ENCODE data around the gene SCO2. TPM values are rescaled to one million over a fixed set of nuclear protein-coding genes. Genes with fewer than 3 reads are reported as not detected.

SCO2 gene
- total RNA-seq, 1 experiment from 2014 or later = 3.0 TPM

GRCh38 chr22:50532824-50533796 is 7.7 kb upstream of the SCO2 start:
- ChIA-PET POLR2A (ENCODE audit: unreplicated experiment) (interaction anchor here (1.2 kb wide), 1 partner anchor 30 kb away, joined by 3 read pairs; the partner anchor contains the start of gene SYCE3), CTCF (interaction anchor here (0.6 kb wide), 1 partner anchor 67 kb away, joined by 3 read pairs; no protein-coding TSS in a partner anchor)
- no peak overlapping the region for H2AFZ ChIP-seq
- H3K27ac ChIP-seq = peak overlapping the region; percentile 60; the same call in 1 of the 2 replicates
- no peak for TF ChIP-seq EZH2 (IDR thresholded peaks at IDR 0.05; ENCODE audit: low read depth)
- TF ChIP-seq CTCF (conservative IDR thresholded peaks at IDR 0.05) = no peak
- no peak for DNase-seq
- H3F3A ChIP-seq (ENCODE audit: insufficient read depth, low read depth) = peaks cover 54% of the 10 kb centered on the region
- no peaks in the 10 kb centered on the region for H3K9me2 ChIP-seq (ENCODE audit: insufficient read depth)
- H3K9me3 ChIP-seq (ENCODE audit: insufficient read depth, low read depth) = no peaks in the 10 kb centered on the region
- peaks cover 28% of the 10 kb centered on the region for H3K4me1 ChIP-seq (replicated peaks; ENCODE audit: insufficient read depth)
- intact Hi-C loops (cut with micrococcal nuclease; ENCODE audit: unreplicated experiment) = no loop called here
- H4K20me1 ChIP-seq (ENCODE audit: insufficient read depth) = no peaks in the 10 kb centered on the region
- peak overlapping the region; percentile 85 for H3K4me2 ChIP-seq
- no peaks in the 10 kb centered on the region for H3K36me3 ChIP-seq (ENCODE audit: low read depth)
- H3K27me3 ChIP-seq (ENCODE audit: insufficient read depth, low read depth) = no peaks in the 10 kb centered on the region
- H3K79me2 ChIP-seq (ENCODE audit: low read depth) = no peaks in the 10 kb centered on the region
- peak overlapping the region; percentile 87; the same call in 1 of the 2 replicates for H3K4me3 ChIP-seq
- BruUV-seq (replicated peaks) = no TSS peak

- Histone ChIP-seq H3K36me3 (ENCODE audit: low read depth) (no peaks in the 10 kb centered on the region), H3K27me3 (ENCODE audit: insufficient read depth, low read depth) (no peaks in the 10 kb centered on the region), H3K9me2 (ENCODE audit: insufficient read depth) (no peaks in the 10 kb centered on the region), H2AFZ (peak overlapping the region; percentile 78), H4K20me1 (ENCODE audit: insufficient read depth) (no peaks in the 10 kb centered on the region), H3K4me2 (peak overlapping the region; percentile 85), H3K79me2 (ENCODE audit: low read depth) (no peaks in the 10 kb centered on the region), H3F3A (ENCODE audit: insufficient read depth, low read depth) (peaks cover 54% of the 10 kb centered on the region), H3K4me3 (peak overlapping the region; percentile 87), H3K9me3 (ENCODE audit: insufficient read depth, low read depth) (no peaks in the 10 kb centered on the region), H3K27ac (peak overlapping the region; percentile 60), H3K4me1 (replicated peaks; ENCODE audit: insufficient read depth) (peaks cover 26% of the 10 kb centered on the region)
- DNase-seq = peak; percentile 69 to 76
- no TSS peak for BruUV-seq (replicated peaks)
- ChIA-PET POLR2A (ENCODE audit: unreplicated experiment) (interaction anchor here (1.2 kb wide), 1 partner anchor 31 kb away, joined by 3 read pairs; the partner anchor contains the start of gene SYCE3), CTCF (interaction anchor here (0.6 to 1.3 kb wide), 2 partner anchors 29 to 31 kb away, joined by 3 to 5 read pairs; partner anchors contain the start of gene SYCE3)
- intact Hi-C loops (cut with micrococcal nuclease; ENCODE audit: unreplicated experiment) = loop anchor here (2.0 kb wide), 1 partner anchor 31 kb away; the partner anchor contains the start of gene SYCE3
- TF ChIP-seq EZH2 (IDR thresholded peaks at IDR 0.05; ENCODE audit: low read depth) (no peak), CTCF (conservative IDR thresholded peaks at IDR 0.05) (no peak)
Measured at GRCh38 chr22:50531962-50532674, 6.7 kb upstream of the SCO2 start.

GRCh38 chr22:50531546-50531961 is 6.2 kb upstream of the SCO2 start:
- H2AFZ ChIP-seq = peak overlapping the region; percentile 78
- H3K4me1 ChIP-seq (replicated peaks; ENCODE audit: insufficient read depth) = peaks cover 26% of the 10 kb centered on the region
- H3K27ac ChIP-seq = peak overlapping the region; percentile 60
- intact Hi-C loops (cut with micrococcal nuclease; ENCODE audit: unreplicated experiment) = loop anchor here (2.0 kb wide), 1 partner anchor 31 kb away; the partner anchor contains the start of gene SYCE3
- H3K9me3 ChIP-seq (ENCODE audit: insufficient read depth, low read depth) = no peaks in the 10 kb centered on the region
- TF ChIP-seq CTCF (conservative IDR thresholded peaks at IDR 0.05) (no peak), EZH2 (IDR thresholded peaks at IDR 0.05; ENCODE audit: low read depth) (no peak)
- H3K27me3 ChIP-seq (ENCODE audit: insufficient read depth, low read depth) = no peaks in the 10 kb centered on the region
- ChIA-PET CTCF (interaction anchor here (1.3 kb wide), 1 partner anchor 31 kb away, joined by 5 read pairs; the partner anchor contains the start of gene SYCE3), POLR2A (ENCODE audit: unreplicated experiment) (interaction anchor here (1.2 kb wide), 1 partner anchor 31 kb away, joined by 3 read pairs; the partner anchor contains the start of gene SYCE3)
- no peaks in the 10 kb centered on the region for H3K36me3 ChIP-seq (ENCODE audit: low read depth)
- H3F3A ChIP-seq (ENCODE audit: insufficient read depth, low read depth) = peaks cover 55% of the 10 kb centered on the region
- H3K4me2 ChIP-seq = peak overlapping the region; percentile 85
- peak in 1 of 2 experiments; percentile 52 for DNase-seq
- H3K79me2 ChIP-seq (ENCODE audit: low read depth) = no peaks in the 10 kb centered on the region
- H3K9me2 ChIP-seq (ENCODE audit: insufficient read depth) = no peaks in the 10 kb centered on the region
- H4K20me1 ChIP-seq (ENCODE audit: insufficient read depth) = no peaks in the 10 kb centered on the region
- no TSS peak for BruUV-seq (replicated peaks)
- peak overlapping the region; percentile 87 for H3K4me3 ChIP-seq
